ENCODE data around the gene RNF213.

Gene RNF213

GRCh38 chr17:80374732-80375585 lies 114.3 kb downstream of the RNF213 start:
- DNase-seq = no peak

DNA sequence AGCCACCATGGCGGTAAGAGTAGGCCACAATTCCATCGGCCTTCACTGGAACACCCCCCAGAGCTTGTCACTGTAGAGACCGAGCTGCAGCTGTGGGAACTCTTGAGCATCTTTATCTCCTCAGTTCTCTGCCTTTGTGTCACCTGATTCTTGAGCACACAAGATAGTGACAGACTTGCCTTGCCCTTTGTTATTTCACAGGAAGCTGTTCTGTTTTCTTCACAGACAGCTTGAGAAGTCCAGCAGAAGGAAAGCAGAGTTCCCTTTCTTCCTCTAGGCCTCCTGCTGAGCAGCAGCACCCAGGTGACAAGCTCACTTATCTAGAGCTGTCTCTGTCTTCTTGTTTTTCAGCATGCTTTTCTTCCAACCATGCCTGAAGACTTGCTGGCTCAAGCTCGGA lies 115.9 kb downstream of the RNF213 start:
- DNase-seq = no peak

- no peak for DNase-seq
These were observed 117.1 kb downstream of the RNF213 start for GRCh38 chr17:80377798-80378197.

DNA sequence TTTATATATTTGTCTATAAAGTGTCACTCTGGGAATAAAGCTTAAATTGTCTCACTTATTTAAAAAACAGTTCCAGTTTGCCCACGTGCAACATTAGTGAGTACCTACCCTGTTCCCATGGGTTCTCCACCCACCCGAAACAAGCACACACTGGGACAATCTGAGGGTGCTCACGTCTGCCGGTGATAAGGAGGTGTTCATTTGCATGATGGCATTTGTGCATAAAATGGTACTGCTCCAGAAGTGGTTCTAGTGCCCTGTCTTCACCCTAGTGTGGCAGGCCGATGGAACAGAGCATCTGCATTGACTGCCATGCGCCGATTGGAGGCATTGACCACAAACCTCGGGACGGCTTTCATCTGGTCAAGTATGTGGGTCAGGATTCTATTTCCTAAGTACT lies 118.7 kb downstream of the RNF213 start:
- no peak for DNase-seq

GRCh38 chr17:80380068-80380467 lies 119.4 kb downstream of the RNF213 start:
- DNase-seq = no peak

DNA sequence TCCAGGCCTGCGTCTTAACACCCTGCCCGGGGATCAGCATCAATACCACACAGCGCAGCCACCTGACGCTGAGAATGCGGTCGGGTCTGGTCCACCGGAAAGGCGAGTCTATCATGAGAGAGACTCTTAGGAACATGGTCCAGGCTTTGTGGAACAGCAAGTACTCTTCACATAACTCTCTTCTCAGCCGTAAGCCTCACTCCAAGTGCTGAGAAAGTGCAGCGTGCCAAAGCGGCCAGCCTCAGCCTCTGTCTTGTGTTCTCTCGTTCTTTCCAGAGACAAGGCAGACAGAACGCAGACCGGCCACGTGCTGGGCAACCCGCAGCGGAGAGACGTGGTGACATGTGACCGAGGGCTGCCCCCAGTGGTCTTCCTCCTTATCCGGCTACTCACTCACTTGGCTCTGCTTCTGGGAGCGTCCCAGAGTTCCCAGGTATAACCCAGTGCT lies 119.9 kb downstream of the RNF213 start:
- DNase-seq = no peak

GRCh38 chr17:80381416-80381923 lies 120.8 kb downstream of the RNF213 start:
- no peak for DNase-seq

GRCh38 chr17:80382446-80382845 lies 121.8 kb downstream of the RNF213 start:
- no peak for DNase-seq

DNA sequence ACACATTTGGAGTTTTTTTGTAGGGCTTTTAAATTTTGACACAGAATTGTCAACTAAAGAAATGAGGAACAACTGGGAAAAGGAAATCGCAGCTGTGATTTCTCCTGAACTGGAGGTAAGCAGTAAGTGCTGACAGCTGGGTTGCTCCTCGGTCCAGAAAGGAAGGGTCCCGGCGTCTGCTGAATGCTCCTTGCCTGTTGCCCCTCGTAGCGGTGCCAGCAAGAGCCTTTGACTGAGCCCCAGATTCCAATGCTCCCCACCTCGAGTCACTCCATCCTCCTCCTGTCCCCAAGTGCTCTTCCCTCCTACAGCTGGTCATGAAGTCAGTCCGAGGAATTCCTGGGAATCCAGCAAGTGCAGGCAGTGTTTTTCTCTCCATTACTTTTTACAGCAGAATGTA lies 122.3 kb downstream of the RNF213 start:
- DNase-seq = no peak

- no peak for DNase-seq
These were observed 123.7 kb downstream of the RNF213 start for GRCh38 chr17:80384078-80384960.

GRCh38 chr17:80385046-80385445 lies 124.4 kb downstream of the RNF213 start:
- DNase-seq = no peak

GRCh38 chr17:80386341-80386740 lies 125.7 kb downstream of the RNF213 start:
- DNase-seq = no peak

GRCh38 chr17:80387071-80387470 lies 126.4 kb downstream of the RNF213 start:
- DNase-seq = no peak

DNA sequence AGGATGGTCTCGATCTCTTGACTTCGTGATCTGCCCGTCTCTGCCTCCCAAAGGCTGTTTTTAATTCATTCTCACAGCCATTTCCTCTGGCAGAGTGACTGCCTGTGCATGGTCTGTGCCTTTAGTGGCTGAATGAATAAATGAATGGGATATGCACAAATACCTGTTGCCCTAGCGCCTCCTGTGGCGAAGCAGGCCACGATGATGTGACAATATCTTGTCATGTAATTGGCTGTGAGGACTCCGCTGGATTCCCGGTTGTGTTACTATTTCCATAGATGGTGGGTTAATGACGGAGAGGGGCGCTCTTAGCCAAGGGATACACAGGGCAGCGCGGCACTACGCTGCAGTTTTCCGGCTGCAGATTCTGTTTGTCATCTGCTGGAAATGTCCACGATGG lies 127.5 kb downstream of the RNF213 start:
- DNase-seq = no peak

- DNase-seq = no peak
These were observed 127.9 kb downstream of the RNF213 start for GRCh38 chr17:80388601-80389000.

DNA sequence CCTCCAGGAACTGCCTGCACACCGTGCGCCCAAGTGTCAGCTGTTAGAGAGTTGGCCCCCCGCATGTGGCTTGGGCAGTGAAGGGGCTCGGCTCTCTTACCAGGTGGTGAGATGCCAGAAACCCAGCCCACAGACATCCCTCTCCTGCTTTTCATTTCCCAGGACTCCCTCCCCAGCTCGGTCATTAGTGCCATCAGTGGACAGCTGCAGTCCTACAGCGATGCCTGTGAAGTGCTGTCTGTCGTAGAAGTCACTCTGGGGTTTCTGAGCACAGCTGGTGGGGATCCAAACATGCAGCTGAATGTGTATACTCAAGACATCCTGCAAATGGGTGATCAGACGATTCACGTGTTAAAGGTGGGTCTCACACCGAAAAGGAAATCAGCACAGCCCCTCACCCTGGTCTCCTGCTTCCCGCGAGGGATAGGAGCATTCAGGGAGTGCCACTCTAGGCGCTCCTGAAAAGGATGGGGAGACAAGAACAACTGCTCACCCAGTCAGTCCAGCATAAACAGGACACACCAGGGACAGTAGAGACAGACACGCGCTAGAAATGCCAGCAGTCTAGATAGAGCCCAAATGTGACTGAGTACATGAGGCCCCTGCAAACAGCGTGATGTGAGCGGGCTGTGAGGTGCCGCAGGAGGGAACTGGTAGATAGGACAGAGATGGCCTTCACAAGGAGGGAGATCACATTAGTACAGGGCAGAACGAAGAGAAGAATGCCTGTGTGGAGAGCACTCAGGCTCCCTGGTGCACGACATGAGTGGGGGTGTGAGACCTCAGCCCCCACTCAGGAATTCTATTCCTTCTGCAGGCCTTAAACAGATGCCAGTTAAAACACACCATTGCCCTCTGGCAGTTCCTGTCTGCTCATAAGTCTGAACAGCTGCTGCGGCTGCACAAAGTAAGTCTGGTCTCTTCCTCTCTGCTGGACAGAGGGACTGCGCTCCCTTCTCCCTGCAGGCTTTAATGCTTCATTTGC lies 128.7 kb downstream of the RNF213 start:
- peak; percentile 28 for DNase-seq

- no peak for DNase-seq
These were observed 132.7 kb downstream of the RNF213 start for GRCh38 chr17:80393241-80393890.

GRCh38 chr17:80393961-80394360 lies 133.3 kb downstream of the RNF213 start:
- DNase-seq = no peak

DNA sequence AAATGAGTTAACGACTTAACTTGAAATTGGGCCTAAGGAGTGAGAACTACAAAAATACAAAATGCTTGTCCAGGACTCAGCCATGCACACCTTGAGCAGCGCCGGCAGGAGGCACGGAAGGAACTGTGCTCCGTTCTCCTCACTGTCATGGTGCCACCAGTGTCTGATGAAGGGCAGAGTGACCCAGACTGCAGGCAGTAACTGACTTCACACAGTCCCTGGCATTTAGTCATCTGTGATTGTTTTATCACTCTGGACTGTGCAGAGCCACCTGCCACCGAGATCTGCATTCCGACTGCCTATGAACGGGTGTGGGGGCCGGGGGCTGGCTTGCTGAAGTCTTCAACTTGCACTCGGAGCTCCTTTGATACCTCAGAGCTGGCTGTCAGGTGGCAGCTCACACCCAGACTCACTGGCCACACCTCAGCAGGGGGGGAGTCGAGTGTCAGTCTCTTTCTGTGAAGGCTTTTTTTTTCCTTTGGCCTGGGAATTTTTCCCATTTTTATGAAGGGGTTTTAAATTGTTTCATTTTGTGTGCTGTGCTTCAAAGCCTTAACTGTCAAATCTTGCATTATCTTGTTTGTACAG lies 134.1 kb downstream of the RNF213 start:
- no peak for DNase-seq

GRCh38 chr17:80395402-80396151 lies 134.9 kb downstream of the RNF213 start:
- DNase-seq = no peak
